NCI-H1105 (cell line): ENCODE results near the gene LIMS2.

Source experiments
- DNase-seq: peaks from one replicate; lab custom pipeline; 2025; lab: John Stamatoyannopoulos, UW

LIMS2 gene

GRCh38 chr2:127645026-127645394 is 30.3 kb downstream of the LIMS2 start:
- DNase-seq = no peak

- no peak for DNase-seq
These were observed 31.0 kb downstream of the LIMS2 start for GRCh38 chr2:127644066-127645025.

- no peak for DNase-seq
These were observed 31.8 kb downstream of the LIMS2 start for GRCh38 chr2:127643439-127644065.

- no peak for DNase-seq
These were observed 32.5 kb downstream of the LIMS2 start for GRCh38 chr2:127642706-127643438.

GRCh38 chr2:127641846-127642507 is 33.4 kb downstream of the LIMS2 start:
- DNase-seq = no peak

- no peak for DNase-seq
These were observed 34.2 kb downstream of the LIMS2 start for GRCh38 chr2:127641133-127641532.

- DNase-seq = no peak
These were observed 35.0 kb downstream of the LIMS2 start for GRCh38 chr2:127640082-127641072.

- no peak for DNase-seq
These were observed 36.2 kb downstream of the LIMS2 start for GRCh38 chr2:127639111-127639474.

GRCh38 chr2:127638361-127639110 is 36.8 kb downstream of the LIMS2 start:
- no peak for DNase-seq

GRCh38 chr2:127637725-127638252 is 37.5 kb downstream of the LIMS2 start:
- DNase-seq = no peak

- no peak for DNase-seq
These were observed 38.1 kb downstream of the LIMS2 start for GRCh38 chr2:127637236-127637630.

- no peak for DNase-seq
These were observed 38.8 kb downstream of the LIMS2 start for GRCh38 chr2:127636248-127637235.

GRCh38 chr2:127635380-127636237 is 39.7 kb downstream of the LIMS2 start:
- no peak for DNase-seq

- no peak for DNase-seq
These were observed 40.5 kb downstream of the LIMS2 start for GRCh38 chr2:127634626-127635379.

- no peak for DNase-seq
These were observed 41.2 kb downstream of the LIMS2 start for GRCh38 chr2:127634066-127634617.

- no peak for DNase-seq
These were observed 41.7 kb downstream of the LIMS2 start for GRCh38 chr2:127633556-127634065.
